ENCODE measurements around the gene PGAP3. TPM values are rescaled to one million over a fixed set of nuclear protein-coding genes. Genes with fewer than 3 reads are reported as not detected.
A peak's percentile ranks its signal among the peaks of the same experiment; 100 is the strongest.

Gene PGAP3
- total RNA-seq, 1 experiment from 2014 or later: 21.8 TPM

- H3K27me3 ChIP-seq (ENCODE audit: control insufficient read depth, insufficient read depth, low read length): no peaks in the 10 kb centered on the region
- peak overlapping the region; percentile 93 for H3K27ac ChIP-seq (ENCODE audit: low read length)
- 0 out of 2 replicates have a peak, but pooled peaks cover 5% of the 10 kb centered on the region for H3K4me1 ChIP-seq (ENCODE audit: control insufficient read depth, insufficient read depth, low read length)
- no peaks in the 10 kb centered on the region for H3K9me3 ChIP-seq (ENCODE audit: control insufficient read depth, insufficient read depth, low read depth, low read length)
- H3K36me3 ChIP-seq (ENCODE audit: control insufficient read depth, insufficient read depth, low read length): no peaks in the 10 kb centered on the region
- TF ChIP-seq, protein P1, sequence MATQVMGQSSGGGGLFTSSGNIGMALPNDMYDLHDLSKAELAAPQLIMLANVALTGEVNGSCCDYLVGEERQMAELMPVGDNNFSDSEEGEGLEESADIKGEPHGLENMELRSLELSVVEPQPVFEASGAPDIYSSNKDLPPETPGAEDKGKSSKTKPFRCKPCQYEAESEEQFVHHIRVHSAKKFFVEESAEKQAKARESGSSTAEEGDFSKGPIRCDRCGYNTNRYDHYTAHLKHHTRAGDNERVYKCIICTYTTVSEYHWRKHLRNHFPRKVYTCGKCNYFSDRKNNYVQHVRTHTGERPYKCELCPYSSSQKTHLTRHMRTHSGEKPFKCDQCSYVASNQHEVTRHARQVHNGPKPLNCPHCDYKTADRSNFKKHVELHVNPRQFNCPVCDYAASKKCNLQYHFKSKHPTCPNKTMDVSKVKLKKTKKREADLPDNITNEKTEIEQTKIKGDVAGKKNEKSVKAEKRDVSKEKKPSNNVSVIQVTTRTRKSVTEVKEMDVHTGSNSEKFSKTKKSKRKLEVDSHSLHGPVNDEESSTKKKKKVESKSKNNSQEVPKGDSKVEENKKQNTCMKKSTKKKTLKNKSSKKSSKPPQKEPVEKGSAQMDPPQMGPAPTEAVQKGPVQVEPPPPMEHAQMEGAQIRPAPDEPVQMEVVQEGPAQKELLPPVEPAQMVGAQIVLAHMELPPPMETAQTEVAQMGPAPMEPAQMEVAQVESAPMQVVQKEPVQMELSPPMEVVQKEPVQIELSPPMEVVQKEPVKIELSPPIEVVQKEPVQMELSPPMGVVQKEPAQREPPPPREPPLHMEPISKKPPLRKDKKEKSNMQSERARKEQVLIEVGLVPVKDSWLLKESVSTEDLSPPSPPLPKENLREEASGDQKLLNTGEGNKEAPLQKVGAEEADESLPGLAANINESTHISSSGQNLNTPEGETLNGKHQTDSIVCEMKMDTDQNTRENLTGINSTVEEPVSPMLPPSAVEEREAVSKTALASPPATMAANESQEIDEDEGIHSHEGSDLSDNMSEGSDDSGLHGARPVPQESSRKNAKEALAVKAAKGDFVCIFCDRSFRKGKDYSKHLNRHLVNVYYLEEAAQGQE (IDR thresholded peaks at IDR 0.05; ENCODE audit: insufficient read depth in 1 of 2, low read depth in 2 of 2, low read length in 1 of 2): no peak
- intact Hi-C loops (cut with micrococcal nuclease; ENCODE audit: unreplicated experiment): no loop called here
- ChIA-PET POLR2A (interaction anchor here (0.6 to 1.5 kb wide), 5 partner anchors 10 to 105 kb away, joined by 3 to 19 read pairs (median 4); no protein-coding TSS in a partner anchor), CTCF (interaction anchor here (0.6 to 0.7 kb wide), 6 partner anchors 9 to 1308 kb away, joined by 3 to 11 read pairs (median 6); no protein-coding TSS in a partner anchor)
- BruUV-seq (replicated peaks): no TSS peak
- H3K4me3 ChIP-seq (ENCODE audit: low read depth in 2 of 2, low read length in 2 of 2): peak overlapping the region; percentile 73 to 96
- no peak for DNase-seq (ENCODE audit: low read depth, low spot score)
- in situ Hi-C loops (cut with HindIII; ENCODE audit: low pct_unique_long_range_greater_than_20kb, low sequenced_read_pairs): no loop called here
- no peak for ATAC-seq
Observed at GRCh38 chr17:39729280-39729851, 41.5 kb upstream of the PGAP3 start.

- Histone ChIP-seq H3K27me3 (ENCODE audit: control insufficient read depth, insufficient read depth, low read length) (no peaks in the 10 kb centered on the region), H3K36me3 (ENCODE audit: control insufficient read depth, insufficient read depth, low read length) (no peaks in the 10 kb centered on the region), H3K4me1 (ENCODE audit: control insufficient read depth, insufficient read depth, low read length) (0 out of 2 replicates have a peak, but pooled peaks cover 5% of the 10 kb centered on the region), H3K4me3 (ENCODE audit: low read depth in 2 of 2, low read length in 2 of 2) (no peak overlapping the region), H3K27ac (ENCODE audit: low read length) (no peak overlapping the region), H3K9me3 (ENCODE audit: control insufficient read depth, insufficient read depth, low read depth, low read length) (no peaks in the 10 kb centered on the region)
- DNase-seq (ENCODE audit: low read depth, low spot score) (no peak), ATAC-seq (no peak)
- in situ Hi-C loops (cut with HindIII; ENCODE audit: low pct_unique_long_range_greater_than_20kb, low sequenced_read_pairs) (no loop called here), intact Hi-C loops (cut with micrococcal nuclease; ENCODE audit: unreplicated experiment) (no loop called here)
- no peak for TF ChIP-seq POLR2AphosphoS5 (IDR thresholded peaks at IDR 0.05; ENCODE audit: low read depth, low read length)
- TF ChIP-seq, protein P2, sequence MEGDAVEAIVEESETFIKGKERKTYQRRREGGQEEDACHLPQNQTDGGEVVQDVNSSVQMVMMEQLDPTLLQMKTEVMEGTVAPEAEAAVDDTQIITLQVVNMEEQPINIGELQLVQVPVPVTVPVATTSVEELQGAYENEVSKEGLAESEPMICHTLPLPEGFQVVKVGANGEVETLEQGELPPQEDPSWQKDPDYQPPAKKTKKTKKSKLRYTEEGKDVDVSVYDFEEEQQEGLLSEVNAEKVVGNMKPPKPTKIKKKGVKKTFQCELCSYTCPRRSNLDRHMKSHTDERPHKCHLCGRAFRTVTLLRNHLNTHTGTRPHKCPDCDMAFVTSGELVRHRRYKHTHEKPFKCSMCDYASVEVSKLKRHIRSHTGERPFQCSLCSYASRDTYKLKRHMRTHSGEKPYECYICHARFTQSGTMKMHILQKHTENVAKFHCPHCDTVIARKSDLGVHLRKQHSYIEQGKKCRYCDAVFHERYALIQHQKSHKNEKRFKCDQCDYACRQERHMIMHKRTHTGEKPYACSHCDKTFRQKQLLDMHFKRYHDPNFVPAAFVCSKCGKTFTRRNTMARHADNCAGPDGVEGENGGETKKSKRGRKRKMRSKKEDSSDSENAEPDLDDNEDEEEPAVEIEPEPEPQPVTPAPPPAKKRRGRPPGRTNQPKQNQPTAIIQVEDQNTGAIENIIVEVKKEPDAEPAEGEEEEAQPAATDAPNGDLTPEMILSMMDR (IDR thresholded peaks at IDR 0.05): no peak
- TF ChIP-seq SIN3A (IDR thresholded peaks at IDR 0.05; ENCODE audit: borderline replicate concordance, insufficient read depth, low read depth, low read length): no peak
- no peak for TF ChIP-seq TCF7L2 (IDR thresholded peaks at IDR 0.05; ENCODE audit: low read depth, low read length)
- TF ChIP-seq, protein P1 (IDR thresholded peaks at IDR 0.05; ENCODE audit: insufficient read depth in 1 of 2, low read depth in 2 of 2, low read length in 1 of 2): no peak
- ChIA-PET CTCF (interaction anchor here (0.6 kb wide), 1 partner anchor 25 kb away, joined by 7 read pairs; no protein-coding TSS in a partner anchor), POLR2A (no interaction called here)
- BruUV-seq (replicated peaks): no TSS peak
Observed at GRCh38 chr17:39727556-39727955, 39.7 kb upstream of the PGAP3 start.
